ENCODE data around the gene GDF11. TPM values are rescaled to one million over a fixed set of nuclear protein-coding genes. Genes with fewer than 3 reads are reported as not detected.

The GDF11 gene
- total and polyA plus RNA-seq, 2 of the 8 experiments (the other 6 are each of a cell fraction or from before 2014, with no cell fraction given): 12.1 to 15.1 TPM

- DNase-seq (ENCODE audit: low read depth in 1 of 2, low spot score in 2 of 2) (no peak), FAIRE-seq (no peak)
- WGBS, 2 experiments (ENCODE audit: extremely low coverage in 1 of 2, insufficient coverage in 1 of 2, insufficient read length in 1 of 2, insufficient replicate concordance in 2 of 2, low coverage in 1 of 2, low lambda C conversion rate in 2 of 2, missing lambda C conversion rate in 1 of 2): 89% methylated on average over 9 of the region's 9 CpGs; no CpG with 5 or more reads in 1 of the 2 experiments
- no peak overlapping the region for H2BK5ac ChIP-seq (ENCODE audit: low read depth, low read length)
- H3K36me3 ChIP-seq (ENCODE audit: control insufficient read depth in 2 of 4, insufficient read depth in 4 of 4, low read length in 3 of 4): peaks cover 6 to 19% (median 14%) of the 10 kb centered on the region in 4 experiments; a peak in 5 of 8 replicates
- H3K9me3 ChIP-seq (ENCODE audit: insufficient read depth in 2 of 2, low read depth in 1 of 2, low read length in 1 of 2): no peaks in the 10 kb centered on the region
- H3K4me1 ChIP-seq (replicated peaks in 1 of 4; ENCODE audit: control insufficient read depth in 3 of 4, insufficient read depth in 4 of 4, low read length in 3 of 4): peaks cover 4 to 27% (median 18%) of the 10 kb centered on the region in 4 experiments
- H3K23ac ChIP-seq (ENCODE audit: insufficient read length): no peak overlapping the region
- peak overlapping the region; percentile 46; the same call in 1 of the 2 replicates for H2BK12ac ChIP-seq (ENCODE audit: low read depth, low read length)
- H3K27me3 ChIP-seq (replicated peaks in 1 of 4; ENCODE audit: control insufficient read depth in 3 of 4, extremely low read depth in 1 of 4, insufficient read depth in 3 of 4, low read length in 3 of 4): no peaks in the 10 kb centered on the region
- H3K4me3 ChIP-seq (ENCODE audit: extremely low read depth in 1 of 4, insufficient read depth in 2 of 4, low read depth in 3 of 4, low read length in 4 of 4): no peak overlapping the region
- no peak overlapping the region for H3K9ac ChIP-seq (replicated peaks in 1 of 4; ENCODE audit: extremely low read depth in 1 of 4, low read depth in 3 of 4, low read length in 3 of 4)
- H3K4ac ChIP-seq (replicated peaks; ENCODE audit: insufficient read length, low read depth, low read length): no peak overlapping the region
- no peak overlapping the region for H4K5ac ChIP-seq (ENCODE audit: insufficient read length, low read depth, low read length)
- H3K79me2 ChIP-seq (ENCODE audit: control insufficient read depth in 1 of 2, insufficient read depth in 2 of 2, low read length in 2 of 2): peaks cover 0 to 9% of the 10 kb centered on the region in 2 experiments; a peak in 1 of 4 replicates
- H2BK15ac ChIP-seq (ENCODE audit: low read length): no peak overlapping the region
- H3K56ac ChIP-seq (replicated peaks; ENCODE audit: insufficient read length, low read depth, low read length): no peak overlapping the region
- no peak overlapping the region for H3K4me2 ChIP-seq (ENCODE audit: insufficient read depth in 1 of 2, low read depth in 2 of 2, low read length in 2 of 2)
- H2BK20ac ChIP-seq (ENCODE audit: low read length): no peak overlapping the region
- H2BK120ac ChIP-seq (replicated peaks; ENCODE audit: low read depth, low read length): no peak overlapping the region
- no peak overlapping the region for H3K14ac ChIP-seq (ENCODE audit: insufficient read length)
- H3K79me1 ChIP-seq (ENCODE audit: low read depth, low read length): peaks cover 5% of the 10 kb centered on the region
- no peak overlapping the region for H4K91ac ChIP-seq (replicated peaks; ENCODE audit: insufficient read length, low read length)
- H4K20me1 ChIP-seq (replicated peaks in 1 of 2; ENCODE audit: control insufficient read depth in 1 of 2, insufficient read depth in 2 of 2, low read length in 2 of 2): peaks cover 4 to 5% of the 10 kb centered on the region in 2 experiments
- ChIA-PET CTCF (ENCODE audit: partially characterized antibody) (interaction anchor here (0.5 to 11.1 kb wide), 11 partner anchors 9 to 89 kb away, joined by 3 to 229 read pairs (median 16); partner anchors contain the start of genes CD63 and ITGA7), POLR2A (ENCODE audit: partially characterized antibody) (interaction anchor here (1.1 to 8.3 kb wide), 5 partner anchors 9 to 21 kb away, joined by 3 to 103 read pairs (median 5); partner anchors contain the start of genes CD63 and ITGA7)
- no peak overlapping the region for H3K27ac ChIP-seq (ENCODE audit: low read depth, low read length)
- no peak overlapping the region for H2AK5ac ChIP-seq (ENCODE audit: low read depth, low read length)
- peaks cover 8% of the 10 kb centered on the region; the same call in 1 of the 2 replicates for H3K23me2 ChIP-seq (ENCODE audit: low read depth, low read length)
- no peak overlapping the region for H3K18ac ChIP-seq (ENCODE audit: extremely low read depth, low read length)
- H2AFZ ChIP-seq (ENCODE audit: low read length): no peak overlapping the region
- 0 out of 2 replicates have a peak overlapping the region, but pooled peaks have one; percentile 7 for H4K8ac ChIP-seq (ENCODE audit: extremely low read depth, insufficient read depth, low read length)
- TF ChIP-seq SIRT6 (IDR thresholded peaks at IDR 0.05; ENCODE audit: low read length) (no peak), ATF3 (IDR thresholded peaks at IDR 0.05; ENCODE audit: insufficient read depth, low read depth, low read length) (no peak), SP1 (IDR thresholded peaks at IDR 0.05; ENCODE audit: low read depth, low read length) (no peak), CTCF (IDR thresholded peaks at IDR 0.05; ENCODE audit: control extremely low read depth in 1 of 3, insufficient read depth in 1 of 3, low read depth in 1 of 3, low read length in 3 of 3) (peak; percentile 40 to 56 (median 42)), MAFK (IDR thresholded peaks at IDR 0.05; ENCODE audit: low read depth, low read length) (no peak), RAD21 (IDR thresholded peaks at IDR 0.05 in 1 of 2, conservative IDR thresholded peaks at IDR 0.05 in 1 of 2; ENCODE audit: low read depth in 2 of 2, low read length in 2 of 2) (peak; percentile 46 to 67; a peak in 3 of 4 replicates), KDM4A (IDR thresholded peaks at IDR 0.05; ENCODE audit: low read depth, low read length, severe bottlenecking) (no peak), TBP (IDR thresholded peaks at IDR 0.05; ENCODE audit: low read depth, low read length) (no peak), POLR2AphosphoS5 (IDR thresholded peaks at IDR 0.05; ENCODE audit: low read depth, low read length) (no peak)
These were observed 22.0 kb upstream of the GDF11 start for GRCh38 chr12:55720894-55721444.

All from H1 (cell line).